ENCODE measurements around the gene ZSCAN29.

DNA sequence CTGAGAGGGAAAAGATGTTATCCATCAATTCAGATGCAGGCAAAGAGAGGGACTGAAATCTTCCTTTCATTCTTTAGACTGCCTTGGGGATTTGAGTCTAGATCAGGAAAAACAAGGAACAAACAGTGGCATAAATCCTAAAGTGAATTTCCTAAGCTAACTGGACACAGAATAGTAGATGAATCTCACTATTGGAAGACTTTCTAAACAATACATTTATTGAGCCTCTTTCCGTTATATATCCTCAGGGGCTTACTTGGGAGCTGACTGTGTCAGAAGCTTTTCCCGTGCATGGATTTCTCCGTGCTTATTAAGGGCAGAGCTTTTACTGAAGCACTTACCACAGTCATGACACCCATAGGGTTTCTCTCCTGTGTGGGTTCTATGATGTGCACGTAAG is 10.0 kb downstream of the ZSCAN29 start:
- TF ChIP-seq NFIC (IDR thresholded peaks at IDR 0.05) = no peak
- TF ChIP-seq, protein P1, sequence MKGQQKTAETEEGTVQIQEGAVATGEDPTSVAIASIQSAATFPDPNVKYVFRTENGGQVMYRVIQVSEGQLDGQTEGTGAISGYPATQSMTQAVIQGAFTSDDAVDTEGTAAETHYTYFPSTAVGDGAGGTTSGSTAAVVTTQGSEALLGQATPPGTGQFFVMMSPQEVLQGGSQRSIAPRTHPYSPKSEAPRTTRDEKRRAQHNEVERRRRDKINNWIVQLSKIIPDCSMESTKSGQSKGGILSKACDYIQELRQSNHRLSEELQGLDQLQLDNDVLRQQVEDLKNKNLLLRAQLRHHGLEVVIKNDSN (IDR thresholded peaks at IDR 0.05) = no peak
- no peak for TF ChIP-seq TAF1 (IDR thresholded peaks at IDR 0.05; ENCODE audit: low read depth)
- TF ChIP-seq EP300 (IDR thresholded peaks at IDR 0.05; ENCODE audit: borderline replicate concordance) = no peak
- TF ChIP-seq FOXM1 (IDR thresholded peaks at IDR 0.05; ENCODE audit: borderline replicate concordance, low read depth) = no peak
- TF ChIP-seq, protein P2, sequence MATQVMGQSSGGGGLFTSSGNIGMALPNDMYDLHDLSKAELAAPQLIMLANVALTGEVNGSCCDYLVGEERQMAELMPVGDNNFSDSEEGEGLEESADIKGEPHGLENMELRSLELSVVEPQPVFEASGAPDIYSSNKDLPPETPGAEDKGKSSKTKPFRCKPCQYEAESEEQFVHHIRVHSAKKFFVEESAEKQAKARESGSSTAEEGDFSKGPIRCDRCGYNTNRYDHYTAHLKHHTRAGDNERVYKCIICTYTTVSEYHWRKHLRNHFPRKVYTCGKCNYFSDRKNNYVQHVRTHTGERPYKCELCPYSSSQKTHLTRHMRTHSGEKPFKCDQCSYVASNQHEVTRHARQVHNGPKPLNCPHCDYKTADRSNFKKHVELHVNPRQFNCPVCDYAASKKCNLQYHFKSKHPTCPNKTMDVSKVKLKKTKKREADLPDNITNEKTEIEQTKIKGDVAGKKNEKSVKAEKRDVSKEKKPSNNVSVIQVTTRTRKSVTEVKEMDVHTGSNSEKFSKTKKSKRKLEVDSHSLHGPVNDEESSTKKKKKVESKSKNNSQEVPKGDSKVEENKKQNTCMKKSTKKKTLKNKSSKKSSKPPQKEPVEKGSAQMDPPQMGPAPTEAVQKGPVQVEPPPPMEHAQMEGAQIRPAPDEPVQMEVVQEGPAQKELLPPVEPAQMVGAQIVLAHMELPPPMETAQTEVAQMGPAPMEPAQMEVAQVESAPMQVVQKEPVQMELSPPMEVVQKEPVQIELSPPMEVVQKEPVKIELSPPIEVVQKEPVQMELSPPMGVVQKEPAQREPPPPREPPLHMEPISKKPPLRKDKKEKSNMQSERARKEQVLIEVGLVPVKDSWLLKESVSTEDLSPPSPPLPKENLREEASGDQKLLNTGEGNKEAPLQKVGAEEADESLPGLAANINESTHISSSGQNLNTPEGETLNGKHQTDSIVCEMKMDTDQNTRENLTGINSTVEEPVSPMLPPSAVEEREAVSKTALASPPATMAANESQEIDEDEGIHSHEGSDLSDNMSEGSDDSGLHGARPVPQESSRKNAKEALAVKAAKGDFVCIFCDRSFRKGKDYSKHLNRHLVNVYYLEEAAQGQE (IDR thresholded peaks at IDR 0.05; ENCODE audit: low read depth) = no peak
- TF ChIP-seq RAD21 (IDR thresholded peaks at IDR 0.05; ENCODE audit: low read depth) = no peak
- TF ChIP-seq MAX (IDR thresholded peaks at IDR 0.05) = no peak
- TF ChIP-seq EGR1 (IDR thresholded peaks at IDR 0.05) = no peak
- no peak for TF ChIP-seq YY1 (IDR thresholded peaks at IDR 0.05; ENCODE audit: low read depth)
- TF ChIP-seq ZBTB7A (IDR thresholded peaks at IDR 0.05; ENCODE audit: low read depth) = no peak
- TF ChIP-seq CEBPB (IDR thresholded peaks at IDR 0.05) = no peak
- TF ChIP-seq CREB1 (IDR thresholded peaks at IDR 0.05; ENCODE audit: low read depth) = no peak

All from Ishikawa (cell line).